ENCODE measurements around the gene CHM.

CHM gene

GRCh38 chrX:85903692-85904471, 143.5 kb downstream of the CHM start:
- DNase-seq: no peak

GRCh38 chrX:85897362-85898126, 149.8 kb downstream of the CHM start:
- no peak for DNase-seq

GRCh38 chrX:85882601-85883000, 164.8 kb downstream of the CHM start:
- no peak for DNase-seq

DNA sequence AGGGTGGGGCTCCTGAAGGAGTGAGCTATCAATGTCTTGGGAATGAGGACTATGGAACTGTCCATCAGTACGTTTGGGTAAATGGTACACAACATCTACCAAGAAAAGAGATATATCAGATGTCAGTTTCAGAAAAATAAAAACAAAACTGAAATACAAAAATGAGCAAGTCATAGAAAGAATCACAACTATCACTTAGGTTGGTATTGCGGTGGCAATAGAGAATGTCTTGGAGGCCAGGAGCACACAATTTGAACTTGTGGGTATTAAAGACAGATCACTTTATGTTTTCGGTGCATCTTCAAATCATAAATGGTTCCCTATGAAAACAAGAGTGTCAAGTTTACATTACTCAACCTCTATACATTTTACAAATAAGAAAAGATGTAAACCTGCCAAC, 176.8 kb downstream of the CHM start:
- no peak for DNase-seq

DNA sequence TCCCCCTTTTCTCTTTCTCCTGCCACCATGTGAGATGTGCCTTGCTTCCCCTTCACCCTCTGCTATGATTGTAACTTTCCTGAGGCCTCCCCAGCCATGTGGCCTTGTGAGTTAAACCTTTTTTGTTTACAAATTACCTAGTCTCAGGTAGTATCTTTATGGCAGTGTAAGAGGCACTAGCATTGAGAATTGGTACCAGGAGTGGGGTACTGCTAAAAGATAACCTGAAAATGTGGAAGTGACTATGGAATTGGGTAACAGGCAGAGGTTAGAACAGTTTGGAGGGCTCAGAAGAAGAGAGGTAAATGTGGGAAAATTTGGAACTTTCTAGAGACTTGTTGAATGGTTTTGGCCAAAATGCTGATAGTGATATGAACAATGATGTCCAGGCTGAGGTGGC, 182.0 kb downstream of the CHM start:
- DNase-seq: no peak

DNA sequence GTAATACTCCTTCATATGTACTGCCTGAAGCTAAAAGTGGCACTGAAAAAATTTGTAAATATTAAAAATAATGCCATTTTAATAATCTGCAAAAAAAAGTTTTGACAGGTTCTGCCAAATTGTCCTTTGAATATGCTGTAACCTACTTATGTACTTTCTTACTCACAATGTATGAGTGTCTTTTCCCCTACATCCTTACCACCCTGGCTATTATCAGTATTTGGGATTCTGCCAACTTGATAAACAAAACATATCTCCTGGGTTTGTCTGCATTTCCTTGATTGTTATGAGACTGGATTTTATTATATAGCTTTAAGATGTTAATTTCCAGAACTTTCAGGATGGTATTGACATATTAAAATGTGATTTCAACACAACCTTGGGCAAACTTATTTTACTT, 187.9 kb downstream of the CHM start:
- no peak for DNase-seq

GRCh38 chrX:85851418-85851817, 195.9 kb downstream of the CHM start:
- DNase-seq: no peak

GRCh38 chrX:85836868-85837267, 210.5 kb downstream of the CHM start:
- no peak for DNase-seq

DNA sequence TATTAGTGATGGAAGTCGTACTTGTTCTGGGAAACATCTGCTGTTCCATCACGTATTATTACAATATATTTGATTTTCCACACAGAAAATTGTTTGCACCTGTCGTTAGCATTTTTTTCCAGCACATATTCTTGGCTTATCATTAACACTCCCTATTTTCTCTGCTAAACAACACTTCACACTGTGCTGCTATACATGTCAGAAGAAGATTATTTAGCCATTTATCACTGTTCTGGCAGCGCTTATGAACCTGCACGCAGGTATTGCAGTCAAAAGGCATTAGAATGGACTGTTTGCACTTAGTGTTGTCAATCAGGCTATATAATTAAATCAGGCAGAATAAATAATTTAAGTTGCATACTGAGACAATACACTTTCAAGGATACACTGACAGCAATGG, 218.6 kb downstream of the CHM start:
- DNase-seq: no peak

DNA sequence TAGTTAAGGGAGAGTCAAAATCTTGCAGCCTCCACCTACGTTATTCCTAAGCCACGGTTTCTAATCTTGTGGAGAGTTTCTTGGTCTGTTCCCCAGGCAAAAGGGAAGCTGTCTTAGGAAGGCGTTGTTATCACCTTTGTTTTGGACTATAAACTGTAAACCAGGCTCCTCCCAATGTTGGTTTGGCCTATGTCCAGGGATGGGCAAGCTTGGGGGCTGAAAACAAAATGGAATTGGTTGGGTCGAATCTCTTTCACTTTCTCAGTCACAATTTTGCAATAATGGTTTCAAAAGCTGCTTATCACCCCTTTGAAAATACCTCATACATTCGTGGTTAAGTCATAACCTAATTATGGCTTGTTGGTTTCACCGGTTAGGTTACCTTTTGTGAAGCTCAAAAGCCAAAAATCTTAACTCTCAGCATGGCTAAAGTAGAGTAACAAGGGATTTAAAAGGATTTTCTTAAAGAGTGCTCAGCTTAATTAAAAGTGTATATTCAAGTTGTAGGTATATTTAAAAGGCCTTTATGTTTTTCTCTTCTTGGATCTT, 232.1 kb downstream of the CHM start:
- DNase-seq: no peak
